HepG2 (cell line): ENCODE results near the gene SNAP29. TPM values are rescaled to one million over a fixed set of nuclear protein-coding genes. Genes with fewer than 3 reads are reported as not detected.

Experiments used
- ATF1 ChIP-seq: IDR thresholded peaks from 2 replicates; pipeline ENCODE4 v1.6.1; 2016; ENCODE audit warnings: mild to moderate bottlenecking, control low read depth
- EED ChIP-seq: sonication (generic); formaldehyde crosslinking; IDR thresholded peaks from 2 replicates; pipeline ENCODE4 v1.5.0; 2020; ENCODE audit warnings: mild to moderate bottlenecking, missing genetic modification reagents
- EHMT2 ChIP-seq: fragments of 200-600 bp; sonication (generic); IDR thresholded peaks from 2 replicates; pipeline ENCODE4 v1.7.0; 2017; ENCODE audit warnings: antibody characterized with exemption, low read depth, low read length, borderline replicate concordance
- ETV5 ChIP-seq: IDR thresholded peaks from 2 replicates; pipeline ENCODE4 v1.6.1; 2018; ENCODE audit warnings: missing biosample characterization, missing genetic modification reagents, inconsistent platforms, borderline replicate concordance
- GTF3A ChIP-seq: sonication (generic); formaldehyde crosslinking; conservative IDR thresholded peaks from 2 replicates; pipeline ENCODE4 v1.4.0; 2020; ENCODE audit warnings: mild to moderate bottlenecking, missing genetic modification reagents
- HMGXB4 ChIP-seq, 2 experiments: sonication (generic) in 1 of 2; formaldehyde crosslinking in 1 of 2; IDR thresholded peaks; 2 replicates each; pipeline versions ENCODE4 v1.4.0 to v1.6.1; 2018 to 2020; ENCODE audit warnings: missing genetic modification reagents in 2 of 2, borderline replicate concordance in 1 of 2, low read depth in 1 of 2, mild to moderate bottlenecking in 1 of 2, missing biosample characterization in 1 of 2
- KDM5B ChIP-seq: sonication (generic); formaldehyde crosslinking; IDR thresholded peaks from 2 replicates; pipeline ENCODE4 v1.4.0; 2020; ENCODE audit warnings: missing genetic modification reagents, mild to moderate bottlenecking, borderline replicate concordance
- MIER3 ChIP-seq: IDR thresholded peaks from 2 replicates; pipeline ENCODE4 v1.6.1; 2016; ENCODE audit warnings: missing compliant biosample characterization, borderline replicate concordance
- MNT ChIP-seq: fragments of 450-650 bp; IDR thresholded peaks from 2 replicates; pipeline ENCODE4 v1.6.1; 2016
- MZF1 ChIP-seq: sonication (generic); formaldehyde crosslinking; IDR thresholded peaks from 2 replicates; pipeline ENCODE4 v1.8.1; 2023; ENCODE audit warnings: mild to moderate bottlenecking, missing genetic modification reagents, borderline replicate concordance
- SMARCC2 ChIP-seq: fragments of 450-650 bp; IDR thresholded peaks from 2 replicates; pipeline ENCODE4 v1.6.1; 2017; ENCODE audit warnings: antibody characterized with exemption, mild to moderate bottlenecking
- SRSF1 ChIP-seq: fragments of 200-400 bp; formaldehyde crosslinking; optimal IDR thresholded peaks from 2 replicates; pipeline ENCODE3; 2017; ENCODE audit warnings: mild to moderate bottlenecking, low read depth, low read length, moderate library complexity
- TCF12 ChIP-seq, 2 experiments: fragments of 450-650 bp in 1 of 2; sonication (generic) in 1 of 2; formaldehyde crosslinking in 1 of 2; IDR thresholded peaks; 2 replicates each; pipeline versions ENCODE4 v1.6.1 to v1.8.0; 2017 to 2022; ENCODE audit warnings: antibody characterized with exemption in 1 of 2, mild to moderate bottlenecking in 1 of 2, missing genetic modification reagents in 1 of 2, moderate library complexity in 1 of 2
- TCF7L2 ChIP-seq: IDR thresholded peaks from 2 replicates; pipeline ENCODE4 v1.6.1; 2011; ENCODE audit warnings: mild to moderate bottlenecking, low read depth, low read length, moderate library complexity
- TOPORS ChIP-seq: sonication (generic); formaldehyde crosslinking; IDR thresholded peaks from 2 replicates; pipeline ENCODE4 v1.8.0; 2023; ENCODE audit warnings: mild to moderate bottlenecking, missing genetic modification reagents
- ZNF20 ChIP-seq: sonication (generic); formaldehyde crosslinking; IDR thresholded peaks from 2 replicates; pipeline ENCODE4 v1.4.0; 2020; ENCODE audit warnings: mild to moderate bottlenecking, moderate library complexity, missing genetic modification reagents
- ZNF446 ChIP-seq: sonication (generic); formaldehyde crosslinking; IDR thresholded peaks from 2 replicates; pipeline ENCODE4 v1.5.0; 2020; ENCODE audit warnings: mild to moderate bottlenecking, missing genetic modification reagents
- ZNF558 ChIP-seq: sonication (generic); formaldehyde crosslinking; IDR thresholded peaks from 2 replicates; pipeline ENCODE4 v1.9.0; 2022; ENCODE audit warnings: mild to moderate bottlenecking, missing genetic modification reagents, borderline replicate concordance
- ZNF629 ChIP-seq: sonication (generic); formaldehyde crosslinking; conservative IDR thresholded peaks from 2 replicates; pipeline ENCODE4 v1.5.0; 2020; ENCODE audit warnings: missing genetic modification reagents
- ZNF652 ChIP-seq: IDR thresholded peaks from 2 replicates; pipeline ENCODE4 v1.6.1; 2016; ENCODE audit warnings: low read depth, borderline replicate concordance
- polyA plus RNA-seq, 8 experiments: library from polyadenylated mRNA; depleted of rRNA in 3 of 8; stranded (reverse) in 7 of 8; unstranded in 1 of 8; fragments of >200 nt; fragmentation: Illumina TruSeq in 4 of 8; extraction: Trizol in 4 of 8; gene quantifications; 2 replicates each; pipeline versions ENCODE4 v1.2.1 to v1.2.3, GENCODE V29; 2011 to 2016; ENCODE audit warnings: low read depth in 4 of 8, missing spikeins in 1 of 8, mixed read lengths in 1 of 8; ENCODE audit not compliant: insufficient read depth in 1 of 8
- total RNA-seq, 5 experiments: library from RNA; depleted of rRNA; stranded (reverse); fragments of >200 nt; fragmentation: Illumina TruSeq; extraction: Trizol; gene quantifications; 2 replicates each; pipeline ENCODE4 v1.2.3, GENCODE V29; 2016; ENCODE audit warnings: low read depth in 1 of 5
- TF ChIP-seq, protein P1 (sequence below): sonication (generic); formaldehyde crosslinking; IDR thresholded peaks from 2 replicates; pipeline ENCODE4 v1.4.0; 2020; ENCODE audit warnings: missing genetic modification reagents, borderline replicate concordance
- TF ChIP-seq, protein P2 (sequence below): sonication (generic); formaldehyde crosslinking; conservative IDR thresholded peaks from 2 replicates; pipeline ENCODE4 v1.5.0; 2020; ENCODE audit warnings: missing genetic modification reagents

Gene SNAP29
- total and polyA plus RNA-seq, 2 of the 13 experiments (the other 11 are each of a cell fraction or from before 2014, with no cell fraction given): 12.3 to 30.7 TPM

DNA sequence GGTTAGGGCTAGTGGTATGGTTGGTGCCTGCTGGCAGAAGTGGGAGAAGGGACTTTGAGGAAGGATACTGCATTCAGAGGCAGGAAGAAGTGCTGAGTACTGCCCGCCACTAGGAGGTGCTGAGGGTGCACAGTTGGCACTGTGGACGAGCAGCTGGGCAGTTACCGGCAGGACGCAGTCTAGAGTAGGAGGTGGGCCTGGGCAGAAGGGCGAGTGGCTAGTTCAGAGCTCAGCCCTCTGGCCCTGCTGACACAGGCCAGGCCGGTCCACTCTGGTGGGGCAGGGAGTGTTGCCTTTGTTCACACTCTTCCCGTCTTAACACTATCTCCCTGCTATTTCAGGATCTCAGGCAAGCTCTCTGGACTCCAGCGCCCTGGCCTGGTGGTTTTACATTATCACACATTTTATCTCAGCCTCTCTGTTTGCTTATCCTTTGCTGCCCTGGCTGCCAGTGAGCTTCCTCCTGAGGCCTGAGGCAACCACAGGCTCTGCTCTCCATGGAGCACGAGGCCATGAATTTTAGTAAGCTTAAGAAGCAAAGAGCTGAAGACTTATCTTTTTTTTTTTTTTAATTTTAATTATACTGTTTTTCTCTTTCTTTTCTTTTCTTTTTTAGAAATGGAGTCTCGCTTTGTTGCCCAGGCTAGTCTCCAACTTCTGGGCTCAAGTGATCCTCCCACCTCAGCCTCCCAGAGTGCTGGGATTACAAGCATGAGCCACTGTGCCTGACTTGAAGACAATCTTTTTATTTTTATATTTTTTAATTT lies 26.9 kb downstream of the SNAP29 start (continued):
- TF ChIP-seq EED (CRISPR knock-in tag) (no peak; the same call in 1 of the 2 replicates), SRSF1 (no peak), TCF12 (IDR thresholded peaks at IDR 0.05) (no peak), TCF12 (CRISPR knock-in tag; IDR thresholded peaks at IDR 0.05) (no peak), TOPORS (peak; percentile 42; the same call in 1 of the 2 replicates), MIER3 (CRISPR knock-in tag) (peak; percentile 81; the same call in 1 of the 2 replicates), MNT (no peak), ZNF20 (no peak), EHMT2 (no peak), KDM5B (CRISPR knock-in tag) (peak; percentile 62; the same call in 1 of the 2 replicates), MZF1 (CRISPR knock-in tag) (no peak), GTF3A (CRISPR knock-in tag) (no peak), SMARCC2 (no peak), ETV5 (CRISPR knock-in tag) (peak; percentile 72), ATF1 (CRISPR knock-in tag) (no peak), HMGXB4 (CRISPR knock-in tag; IDR thresholded peaks at IDR 0.05; ENCODE audit: borderline replicate concordance in 1 of 2, low read depth in 1 of 2) (peak; percentile 95 to 96; a peak in 3 of 4 replicates), ZNF446 (no peak), TCF7L2 (no peak), ZNF652 (peak; percentile 46; the same call in 1 of the 2 replicates), ZNF558 (CRISPR knock-in tag) (no peak), ZNF629 (CRISPR knock-in tag) (no peak)
- TF ChIP-seq, protein P1, sequence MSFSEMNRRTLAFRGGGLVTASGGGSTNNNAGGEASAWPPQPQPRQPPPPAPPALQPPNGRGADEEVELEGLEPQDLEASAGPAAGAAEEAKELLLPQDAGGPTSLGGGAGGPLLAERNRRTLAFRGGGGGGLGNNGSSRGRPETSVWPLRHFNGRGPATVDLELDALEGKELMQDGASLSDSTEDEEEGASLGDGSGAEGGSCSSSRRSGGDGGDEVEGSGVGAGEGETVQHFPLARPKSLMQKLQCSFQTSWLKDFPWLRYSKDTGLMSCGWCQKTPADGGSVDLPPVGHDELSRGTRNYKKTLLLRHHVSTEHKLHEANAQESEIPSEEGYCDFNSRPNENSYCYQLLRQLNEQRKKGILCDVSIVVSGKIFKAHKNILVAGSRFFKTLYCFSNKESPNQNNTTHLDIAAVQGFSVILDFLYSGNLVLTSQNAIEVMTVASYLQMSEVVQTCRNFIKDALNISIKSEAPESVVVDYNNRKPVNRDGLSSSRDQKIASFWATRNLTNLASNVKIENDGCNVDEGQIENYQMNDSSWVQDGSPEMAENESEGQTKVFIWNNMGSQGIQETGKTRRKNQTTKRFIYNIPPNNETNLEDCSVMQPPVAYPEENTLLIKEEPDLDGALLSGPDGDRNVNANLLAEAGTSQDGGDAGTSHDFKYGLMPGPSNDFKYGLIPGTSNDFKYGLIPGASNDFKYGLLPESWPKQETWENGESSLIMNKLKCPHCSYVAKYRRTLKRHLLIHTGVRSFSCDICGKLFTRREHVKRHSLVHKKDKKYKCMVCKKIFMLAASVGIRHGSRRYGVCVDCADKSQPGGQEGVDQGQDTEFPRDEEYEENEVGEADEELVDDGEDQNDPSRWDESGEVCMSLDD (CRISPR knock-in tag): no peak
- TF ChIP-seq, protein P2, sequence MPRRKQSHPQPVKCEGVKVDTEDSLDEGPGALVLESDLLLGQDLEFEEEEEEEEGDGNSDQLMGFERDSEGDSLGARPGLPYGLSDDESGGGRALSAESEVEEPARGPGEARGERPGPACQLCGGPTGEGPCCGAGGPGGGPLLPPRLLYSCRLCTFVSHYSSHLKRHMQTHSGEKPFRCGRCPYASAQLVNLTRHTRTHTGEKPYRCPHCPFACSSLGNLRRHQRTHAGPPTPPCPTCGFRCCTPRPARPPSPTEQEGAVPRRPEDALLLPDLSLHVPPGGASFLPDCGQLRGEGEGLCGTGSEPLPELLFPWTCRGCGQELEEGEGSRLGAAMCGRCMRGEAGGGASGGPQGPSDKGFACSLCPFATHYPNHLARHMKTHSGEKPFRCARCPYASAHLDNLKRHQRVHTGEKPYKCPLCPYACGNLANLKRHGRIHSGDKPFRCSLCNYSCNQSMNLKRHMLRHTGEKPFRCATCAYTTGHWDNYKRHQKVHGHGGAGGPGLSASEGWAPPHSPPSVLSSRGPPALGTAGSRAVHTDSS (CRISPR knock-in tag): no peak
